PC-9 (cell line): ENCODE measurements around the gene DAAM2. TPM values are rescaled to one million over a fixed set of nuclear protein-coding genes. Genes with fewer than 3 reads are reported as not detected.

Source experiments
- BruUV-seq: library from RNA; stranded (reverse); fragments of 400-500 nt; replicated peaks from 2 replicates; lab custom pipeline; 2021; lab: Mats Ljungman, UMichigan
- CTCF ChIA-PET: fragments of 300-600 bp; sonication (Branson Sonifier 250); formaldehyde crosslinking; loops from one replicate; lab custom pipeline; 2022; ENCODE audit warnings: antibody characterized with exemption; lab: Charles Lee
- POLR2A ChIA-PET: fragments of 300-600 bp; sonication (Branson Sonifier 250); formaldehyde crosslinking; loops from one replicate; lab custom pipeline; 2022; ENCODE audit warnings: antibody characterized with exemption; ENCODE audit not compliant: unreplicated experiment; lab: Charles Lee
- DNase-seq, 2 experiments: peaks; one replicate each; pipeline versions ENCODE4 v3.0.0 to v3.0.0-alpha.2; 2015 to 2022; ENCODE audit warnings: mixed read lengths in 1 of 2
- H2AFZ ChIP-seq: fragments of 200-600 bp; sonication (generic); 2 replicates; pipeline ENCODE4 v1.8.1; 2017; ENCODE audit warnings: antibody characterized with exemption
- H3F3A ChIP-seq: fragments of 200-600 bp; sonication (generic); 2 replicates; pipeline ENCODE4 v1.8.1; 2017; ENCODE audit warnings: antibody characterized with exemption, mild to moderate bottlenecking, low read depth; ENCODE audit not compliant: insufficient read depth
- H3K27ac ChIP-seq: fragments of 200-600 bp; sonication (generic); 2 replicates; pipeline ENCODE4 v1.6.1; 2016; ENCODE audit warnings: mixed run types
- H3K27me3 ChIP-seq: fragments of 200-600 bp; sonication (generic); 2 replicates; pipeline ENCODE4 v1.6.1; 2016; ENCODE audit warnings: low read depth, mixed run types; ENCODE audit not compliant: insufficient read depth
- H3K36me3 ChIP-seq: fragments of 200-600 bp; sonication (generic); 2 replicates; pipeline ENCODE4 v1.6.1; 2016; ENCODE audit warnings: low read depth, mixed run types
- H3K4me1 ChIP-seq: fragments of 200-600 bp; sonication (generic); replicated peaks from 2 replicates; pipeline ENCODE4 v1.6.1; 2016; ENCODE audit warnings: mixed run types; ENCODE audit not compliant: insufficient read depth
- H3K4me2 ChIP-seq: fragments of 200-600 bp; sonication (generic); 2 replicates; pipeline ENCODE4 v1.6.1; 2017; ENCODE audit warnings: mixed run types
- H3K4me3 ChIP-seq: fragments of 200-600 bp; sonication (generic); 2 replicates; pipeline ENCODE4 v1.6.1; 2016; ENCODE audit warnings: mixed run types
- H3K79me2 ChIP-seq: fragments of 200-600 bp; sonication (generic); 2 replicates; pipeline ENCODE4 v1.6.1; 2017; ENCODE audit warnings: low read depth, mixed run types
- H3K9me2 ChIP-seq: fragments of 200-600 bp; sonication (generic); 2 replicates; pipeline ENCODE4 v1.8.1; 2017; ENCODE audit warnings: mild to moderate bottlenecking; ENCODE audit not compliant: insufficient read depth
- H3K9me3 ChIP-seq: fragments of 200-600 bp; sonication (generic); 2 replicates; pipeline ENCODE4 v1.8.1; 2016; ENCODE audit warnings: low read depth; ENCODE audit not compliant: insufficient read depth
- H4K20me1 ChIP-seq: fragments of 200-600 bp; sonication (generic); 2 replicates; pipeline ENCODE4 v1.8.1; 2017; ENCODE audit not compliant: insufficient read depth
- CTCF ChIP-seq: fragments of 200-600 bp; sonication (generic); conservative IDR thresholded peaks from 2 replicates; pipeline ENCODE4 v1.6.1; 2017; ENCODE audit warnings: mixed run types, antibody characterized with exemption, mild to moderate bottlenecking, moderate library complexity
- EZH2 ChIP-seq: fragments of 200-600 bp; sonication (generic); IDR thresholded peaks from 2 replicates; pipeline ENCODE4 v1.8.0; 2017; ENCODE audit warnings: antibody characterized with exemption, low read depth
- intact Hi-C: fragments of 100-400 bp; cut with micrococcal nuclease; formaldehyde crosslinking; loops from one replicate; pipeline ENCODE4 v1.10.0; 2022; ENCODE audit not compliant: unreplicated experiment
- total RNA-seq: library from RNA; stranded (reverse); gene quantifications from 2 replicates; pipeline ENCODE4 v1.2.3, GENCODE V29; 2021

Gene DAAM2
- total RNA-seq, 1 experiment from 2014 or later, result not detected

DNA sequence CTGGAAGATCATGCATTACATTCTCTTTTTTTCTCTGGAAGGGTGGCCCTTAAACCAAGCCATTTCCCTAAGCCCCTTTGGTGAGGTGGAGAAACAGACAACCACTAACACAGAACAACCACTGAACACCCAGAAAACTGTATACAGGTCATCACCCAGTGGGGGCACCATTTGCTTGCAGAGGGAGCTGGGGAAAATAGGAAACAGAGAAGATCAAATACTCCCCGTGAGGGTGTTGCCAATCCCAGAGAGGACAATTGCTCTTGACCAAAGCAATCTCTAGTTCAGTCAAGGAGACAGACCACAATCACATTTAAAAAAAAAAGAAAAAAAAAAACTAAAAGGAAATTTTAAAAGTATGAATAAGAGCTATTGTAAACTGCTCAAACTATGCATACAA, 865 bp upstream of the DAAM2 start:
- Histone ChIP-seq H2AFZ (no peak overlapping the region), H3K9me2 (no peaks in the 10 kb centered on the region), H3K36me3 (no peaks in the 10 kb centered on the region), H3K4me2 (no peak overlapping the region), H3K4me1 (no peaks in the 10 kb centered on the region), H3F3A (no peaks in the 10 kb centered on the region), H4K20me1 (no peaks in the 10 kb centered on the region), H3K27me3 (peaks cover 48% of the 10 kb centered on the region), H3K4me3 (no peak overlapping the region), H3K27ac (no peak overlapping the region), H3K9me3 (no peaks in the 10 kb centered on the region), H3K79me2 (no peaks in the 10 kb centered on the region)
- intact Hi-C loops, result no loop called here
- DNase-seq, result no peak
- POLR2A ChIA-PET, result no interaction called here
- no TSS peak for BruUV-seq
- CTCF ChIA-PET, result no interaction called here
- TF ChIP-seq CTCF, result no peak
- TF ChIP-seq EZH2, result no peak

GRCh38 chr6:39792540-39793450, 619 bp downstream of the DAAM2 start:
- Histone ChIP-seq H3K4me1 (no peaks in the 10 kb centered on the region), H3K27ac (no peak overlapping the region), H3K9me2 (no peaks in the 10 kb centered on the region), H3K36me3 (no peaks in the 10 kb centered on the region), H2AFZ (no peak overlapping the region), H3K27me3 (peaks cover 50% of the 10 kb centered on the region), H3K4me2 (no peak overlapping the region), H3K9me3 (no peaks in the 10 kb centered on the region), H3K4me3 (no peak overlapping the region), H3F3A (no peaks in the 10 kb centered on the region), H3K79me2 (no peaks in the 10 kb centered on the region), H4K20me1 (no peaks in the 10 kb centered on the region)
- BruUV-seq, result no TSS peak
- ChIA-PET CTCF (no interaction called here), POLR2A (no interaction called here)
- DNase-seq, result no peak
- TF ChIP-seq EZH2 (no peak; the same call in 1 of the 2 replicates), CTCF (no peak)
- intact Hi-C loops, result no loop called here

DNA sequence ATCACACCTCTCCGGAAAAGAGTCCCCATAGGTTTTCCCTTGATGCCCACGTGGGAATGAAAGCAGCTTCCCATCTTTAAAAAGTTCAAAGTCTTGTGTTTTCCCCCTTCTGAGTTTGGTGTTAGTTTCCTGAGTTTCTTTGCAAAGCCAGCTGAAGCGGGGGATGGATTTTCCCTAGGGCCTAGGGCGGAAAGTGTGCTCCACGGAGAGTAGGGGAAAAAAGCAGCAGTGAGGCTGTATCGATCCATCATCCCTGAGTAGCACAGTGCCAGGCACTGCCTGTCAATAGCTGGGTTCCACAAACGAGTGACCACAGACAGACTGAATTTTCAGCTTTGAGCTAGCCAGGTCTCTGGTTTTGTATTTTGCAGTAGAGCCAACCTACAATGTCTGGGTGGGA, 1.3 kb downstream of the DAAM2 start:
- Histone ChIP-seq H3K4me1 (no peaks in the 10 kb centered on the region), H2AFZ (no peak overlapping the region)

More for the DNA sequence above, 1.3 kb downstream of the DAAM2 start:
- Histone ChIP-seq H3K4me3 (no peak overlapping the region), H3K36me3 (no peaks in the 10 kb centered on the region), H4K20me1 (no peaks in the 10 kb centered on the region), H3K9me3 (no peaks in the 10 kb centered on the region), H3K4me2 (no peak overlapping the region), H3K27me3 (peaks cover 57% of the 10 kb centered on the region), H3K27ac (no peak overlapping the region), H3K9me2 (no peaks in the 10 kb centered on the region), H3F3A (no peaks in the 10 kb centered on the region), H3K79me2 (no peaks in the 10 kb centered on the region)
- ChIA-PET CTCF (interaction anchor here (0.6 kb wide), 1 partner anchor 61 kb away, joined by 3 read pairs; no protein-coding TSS in a partner anchor), POLR2A (no interaction called here)
- no peak for DNase-seq
- TF ChIP-seq EZH2, result no peak
- TF ChIP-seq CTCF, result no peak
- intact Hi-C loops, result no loop called here
- no TSS peak for BruUV-seq
